OCI-LY7 (cell line): Measurements from ENCODE around the gene LCN6. TPM values are rescaled to one million over a fixed set of nuclear protein-coding genes. Genes with fewer than 3 reads are reported as not detected.

Source experiments
- BruUV-seq: library from RNA; stranded (reverse); fragments of 400-500 nt; replicated peaks from 2 replicates; lab custom pipeline; 2021; lab: Mats Ljungman, UMichigan
- CTCF ChIA-PET: fragments of 300-600 bp; sonication (Branson Sonifier 250); formaldehyde crosslinking; loops from one replicate; lab custom pipeline; 2022; ENCODE audit warnings: antibody characterized with exemption; ENCODE audit not compliant: unreplicated experiment; lab: Charles Lee
- POLR2A ChIA-PET: fragments of 300-600 bp; sonication (Branson Sonifier 250); formaldehyde crosslinking; loops from one replicate; lab custom pipeline; 2022; ENCODE audit warnings: antibody characterized with exemption; lab: Charles Lee
- DNase-seq: peaks from one replicate; pipeline ENCODE4 v3.0.0-alpha.2; 2015; ENCODE audit warnings: low spot score
- H2AFZ ChIP-seq: fragments of 200-600 bp; sonication (generic), shearing (Covaris generic); 2 replicates; pipeline ENCODE4 v1.6.1; 2014; ENCODE audit warnings: mild to moderate bottlenecking, antibody characterized with exemption, low read length, moderate library complexity
- H3K27ac ChIP-seq: fragments of 200-600 bp; sonication (generic); 2 replicates; pipeline ENCODE4 v1.5.1; 2014; ENCODE audit warnings: mixed run types, low read depth, mild to moderate bottlenecking, moderate library complexity, low read length, inconsistent platforms; ENCODE audit not compliant: poor library complexity, severe bottlenecking
- H3K36me3 ChIP-seq: fragments of 200-600 bp; sonication (generic); 2 replicates; pipeline ENCODE4 v1.6.1; 2014; ENCODE audit warnings: mild to moderate bottlenecking, antibody characterized with exemption, low read length, moderate library complexity, mixed read lengths; ENCODE audit not compliant: insufficient read depth
- H3K4me1 ChIP-seq: fragments of 200-600 bp; sonication (generic); 2 replicates; pipeline ENCODE4 v1.5.1; 2014; ENCODE audit warnings: mild to moderate bottlenecking, low read length; ENCODE audit not compliant: insufficient read depth, poor library complexity, severe bottlenecking
- H3K4me2 ChIP-seq: fragments of 200-600 bp; sonication (generic); 2 replicates; pipeline ENCODE4 v1.6.1; 2014; ENCODE audit warnings: mild to moderate bottlenecking, low read length
- H3K4me3 ChIP-seq: fragments of 200-600 bp; sonication (generic); 2 replicates; pipeline ENCODE4 v1.5.1; 2014; ENCODE audit warnings: mild to moderate bottlenecking, low read depth, low read length; ENCODE audit not compliant: poor library complexity, severe bottlenecking
- H3K79me2 ChIP-seq: fragments of 200-600 bp; sonication (generic); 2 replicates; pipeline ENCODE4 v1.6.1; 2016; ENCODE audit warnings: low read depth, mild to moderate bottlenecking, low read length, moderate library complexity, mixed read lengths; ENCODE audit not compliant: insufficient read depth
- H3K9me2 ChIP-seq: fragments of 200-600 bp; sonication (generic); 2 replicates; pipeline ENCODE4 v1.6.1; 2016; ENCODE audit warnings: mild to moderate bottlenecking, low read length, mixed read lengths; ENCODE audit not compliant: insufficient read depth
- H3K9me3 ChIP-seq: fragments of 200-600 bp; sonication (generic); 2 replicates; pipeline ENCODE4 v1.6.1; 2014; ENCODE audit warnings: mild to moderate bottlenecking, mixed run types, low read length, mixed read lengths
- H4K20me1 ChIP-seq: fragments of 200-600 bp; sonication (generic); 2 replicates; pipeline ENCODE4 v1.6.1; 2014; ENCODE audit warnings: mild to moderate bottlenecking, antibody characterized with exemption, low read length, moderate library complexity, mixed read lengths; ENCODE audit not compliant: insufficient read depth
- CTCF ChIP-seq: fragments of 200-600 bp; sonication (generic); conservative IDR thresholded peaks from 2 replicates; pipeline ENCODE4 v1.5.1; 2014; ENCODE audit warnings: mild to moderate bottlenecking, antibody characterized with exemption, low read length, moderate library complexity, mixed read lengths
- EZH2phosphoT487 ChIP-seq: fragments of 200-600 bp; sonication (generic); IDR thresholded peaks from 2 replicates; pipeline ENCODE4 v1.6.1; 2018; ENCODE audit warnings: low read depth, borderline replicate concordance, mild to moderate bottlenecking, mixed run types, antibody characterized with exemption, low read length, moderate library complexity, mixed read lengths
- intact Hi-C: fragments of 100-400 bp; cut with micrococcal nuclease; formaldehyde crosslinking; loops from one replicate; pipeline ENCODE4 v1.10.0; 2022; ENCODE audit not compliant: unreplicated experiment
- total RNA-seq, 2 experiments: library from RNA; depleted of rRNA in 1 of 2; stranded (reverse); fragments of >200 nt in 1 of 2; shearing (Covaris generic) in 1 of 2; gene quantifications; 2 replicates each; pipeline ENCODE4 v1.2.3, GENCODE V29; 2014 to 2022

Gene LCN6
- total RNA-seq, 2 experiments from 2014 or later = not detected

GRCh38 chr9:136742591-136743391 is 5.5 kb downstream of the LCN6 start, which contains the start of gene LCN10:
Gene LCN10, minus strand, starts transcription at chr9:136742940. Its CDS starts 37 bp downstream, at chr9:136742903.
- H3K36me3 ChIP-seq = no peaks in the 10 kb centered on the region
- no peak within 1 kb of the TSS for H3K27ac ChIP-seq
- no peak within 1 kb of the TSS for H3K4me3 ChIP-seq
- peaks cover 6% of the 10 kb centered on the region for H3K4me1 ChIP-seq
- no peaks in the 10 kb centered on the region for H4K20me1 ChIP-seq
- no peaks in the 10 kb centered on the region for H3K9me2 ChIP-seq
- CTCF ChIA-PET = no interaction called here
- no peak for TF ChIP-seq EZH2phosphoT487
- POLR2A ChIA-PET = no interaction called here
- no peaks in the 10 kb centered on the region for H3K79me2 ChIP-seq
- intact Hi-C loops = no loop called here
- no peak for DNase-seq
- no peak within 1 kb of the TSS for H3K4me2 ChIP-seq
- no peaks in the 10 kb centered on the region for H3K9me3 ChIP-seq
- no peak within 1 kb of the TSS for H2AFZ ChIP-seq
- no TSS peak for BruUV-seq

GRCh38 chr9:136741883-136742571 is 6.3 kb downstream of the LCN6 start:
- no peak overlapping the region for H3K27ac ChIP-seq
- no peak overlapping the region for H2AFZ ChIP-seq
- H3K4me2 ChIP-seq = no peak overlapping the region
- H3K36me3 ChIP-seq = no peaks in the 10 kb centered on the region
- no peaks in the 10 kb centered on the region for H3K79me2 ChIP-seq
- TF ChIP-seq CTCF (no peak), EZH2phosphoT487 (no peak)
- intact Hi-C loops = no loop called here
- no TSS peak for BruUV-seq
- H3K4me1 ChIP-seq = peaks cover 6% of the 10 kb centered on the region
- H3K9me3 ChIP-seq = no peaks in the 10 kb centered on the region
- no peak overlapping the region for H3K4me3 ChIP-seq
- no peaks in the 10 kb centered on the region for H4K20me1 ChIP-seq
- no peaks in the 10 kb centered on the region for H3K9me2 ChIP-seq
- DNase-seq = no peak
- ChIA-PET POLR2A (interaction anchor here (0.8 kb wide), 1 partner anchor 362 kb away, joined by 3 read pairs; no protein-coding TSS in a partner anchor), CTCF (no interaction called here)

- BruUV-seq = no TSS peak
- H3K4me2 ChIP-seq = no peak overlapping the region
- CTCF ChIA-PET = no interaction called here
- no peak overlapping the region for H3K4me3 ChIP-seq
- peaks cover 6% of the 10 kb centered on the region for H3K4me1 ChIP-seq
- no peaks in the 10 kb centered on the region for H3K9me2 ChIP-seq
- no peak for DNase-seq
- H2AFZ ChIP-seq = no peak overlapping the region
- H3K27ac ChIP-seq = no peak overlapping the region
- H3K36me3 ChIP-seq = no peaks in the 10 kb centered on the region
- H3K9me3 ChIP-seq = no peaks in the 10 kb centered on the region
- POLR2A ChIA-PET = interaction anchor here (0.8 kb wide), 1 partner anchor 363 kb away, joined by 3 read pairs; no protein-coding TSS in a partner anchor
- H4K20me1 ChIP-seq = no peaks in the 10 kb centered on the region
- intact Hi-C loops = no loop called here
- H3K79me2 ChIP-seq = no peaks in the 10 kb centered on the region
- TF ChIP-seq EZH2phosphoT487 (no peak), CTCF (no peak)
These were observed 7.1 kb downstream of the LCN6 start for GRCh38 chr9:136740971-136741882.
